Measurements from ENCODE around the gene COMMD4.
"Not testable (repeated sequence)": the region's sequence is repeated elsewhere in the genome, so short reads cannot be mapped to it uniquely, and the experiment has no call there.

GRCh38 chr15:75298541-75299310 lies 37.1 kb upstream of the COMMD4 start:
- TF ChIP-seq POLR2AphosphoS5 (IDR thresholded peaks at IDR 0.05; ENCODE audit: borderline replicate concordance, low read depth, low read length); EZH2 (IDR thresholded peaks at IDR 0.05): not testable (repeated sequence)

Data from SK-N-MC (cell line).